MM.1S (cell line): ENCODE data around the gene SEC61A1.
A peak's percentile ranks its signal among the peaks of the same experiment; 100 is the strongest.

ENCODE experiments used
- DNase-seq: peaks from one replicate; pipeline ENCODE4 v3.0.0-alpha.2; 2015
- H2AFZ ChIP-seq: fragments of 300-600 bp; sonication (generic); 2 replicates; pipeline ENCODE4 v1.6.0; 2016; ENCODE audit warnings: antibody characterized with exemption, low read length
- H3F3A ChIP-seq: fragments of 300-600 bp; sonication (generic); 2 replicates; pipeline ENCODE4 v1.6.1; 2016; ENCODE audit warnings: mild to moderate bottlenecking, antibody characterized with exemption, low read length, moderate library complexity, mixed read lengths; ENCODE audit not compliant: insufficient read depth
- H3K27ac ChIP-seq: fragments of 300-600 bp; sonication (generic); 2 replicates; pipeline ENCODE4 v1.5.1; 2016; ENCODE audit warnings: mild to moderate bottlenecking, low read length
- H3K27me3 ChIP-seq: fragments of 300-600 bp; sonication (generic); replicated peaks from 2 replicates; pipeline ENCODE4 v1.6.0; 2016; ENCODE audit warnings: low read length; ENCODE audit not compliant: insufficient read depth
- H3K36me3 ChIP-seq: fragments of 300-600 bp; sonication (generic); replicated peaks from 2 replicates; pipeline ENCODE4 v1.6.1; 2016; ENCODE audit warnings: mild to moderate bottlenecking, low read length, mixed read lengths; ENCODE audit not compliant: insufficient read depth
- H3K4me1 ChIP-seq: fragments of 300-600 bp; sonication (generic); 2 replicates; pipeline ENCODE4 v1.6.1; 2016; ENCODE audit warnings: low read length, mixed read lengths
- H3K4me2 ChIP-seq: fragments of 300-600 bp; sonication (generic); 2 replicates; pipeline ENCODE4 v1.6.0; 2016; ENCODE audit warnings: low read depth, low read length
- H3K4me3 ChIP-seq: fragments of 300-600 bp; sonication (generic); 2 replicates; pipeline ENCODE4 v1.5.1; 2016; ENCODE audit warnings: low read length, mixed read lengths
- H3K79me2 ChIP-seq: fragments of 300-600 bp; sonication (generic); 2 replicates; pipeline ENCODE4 v1.6.1; 2016; ENCODE audit warnings: mixed run types, low read length, mixed read lengths
- H3K9ac ChIP-seq: fragments of 300-600 bp; sonication (generic); 2 replicates; pipeline ENCODE4 v1.6.1; 2016; ENCODE audit warnings: low read length, mixed read lengths
- H3K9me2 ChIP-seq: fragments of 300-600 bp; sonication (generic); replicated peaks from 2 replicates; pipeline ENCODE4 v1.6.1; 2016; ENCODE audit warnings: mild to moderate bottlenecking, low read length, mixed read lengths; ENCODE audit not compliant: insufficient read depth
- H3K9me3 ChIP-seq: fragments of 300-600 bp; sonication (generic); replicated peaks from 2 replicates; pipeline ENCODE4 v1.6.1; 2016; ENCODE audit warnings: mild to moderate bottlenecking, low read length, mixed read lengths; ENCODE audit not compliant: insufficient read depth
- H4K20me1 ChIP-seq: fragments of 300-600 bp; sonication (generic); 2 replicates; pipeline ENCODE4 v1.6.1; 2016; ENCODE audit warnings: mild to moderate bottlenecking, low read length, moderate library complexity, mixed read lengths; ENCODE audit not compliant: insufficient read depth
- CTCF ChIP-seq: fragments of 300-600 bp; sonication (generic); IDR thresholded peaks from 2 replicates; pipeline ENCODE4 v1.5.1; 2016; ENCODE audit warnings: antibody characterized with exemption, low read length, mixed read lengths
- EZH2 ChIP-seq: fragments of 300-600 bp; sonication (generic); optimal IDR thresholded peaks from 2 replicates; pipeline ENCODE3; 2017; ENCODE audit warnings: low read depth, mild to moderate bottlenecking, antibody characterized with exemption, low read length, mixed read lengths
- EZH2phosphoT487 ChIP-seq: fragments of 300-600 bp; sonication (generic); IDR thresholded peaks from 2 replicates; pipeline ENCODE4 v1.6.1; 2018; ENCODE audit warnings: antibody characterized with exemption, low read length

The SEC61A1 gene

GRCh38 chr3:128094295-128095151, 42.3 kb downstream of the SEC61A1 start:
- DNase-seq: no peak
- Histone ChIP-seq H3K27me3 (no peaks in the 10 kb centered on the region), H3K9me2 (no peaks in the 10 kb centered on the region), H2AFZ (no peak overlapping the region), H3K9ac (no peak overlapping the region), H4K20me1 (no peaks in the 10 kb centered on the region), H3K79me2 (peaks cover 22% of the 10 kb centered on the region; the same call in 1 of the 2 replicates), H3K36me3 (peaks cover 2% of the 10 kb centered on the region; the same call in 1 of the 2 replicates), H3K4me3 (no peak overlapping the region), H3K27ac (no peak overlapping the region), H3F3A (no peaks in the 10 kb centered on the region), H3K4me2 (no peak overlapping the region), H3K4me1 (no peaks in the 10 kb centered on the region), H3K9me3 (no peaks in the 10 kb centered on the region)
- TF ChIP-seq EZH2phosphoT487 (no peak), EZH2 (no peak)

GRCh38 chr3:128095222-128095703, 43.0 kb downstream of the SEC61A1 start:
- H3K36me3 ChIP-seq: peaks cover 3% of the 10 kb centered on the region; the same call in 1 of the 2 replicates

DNA sequence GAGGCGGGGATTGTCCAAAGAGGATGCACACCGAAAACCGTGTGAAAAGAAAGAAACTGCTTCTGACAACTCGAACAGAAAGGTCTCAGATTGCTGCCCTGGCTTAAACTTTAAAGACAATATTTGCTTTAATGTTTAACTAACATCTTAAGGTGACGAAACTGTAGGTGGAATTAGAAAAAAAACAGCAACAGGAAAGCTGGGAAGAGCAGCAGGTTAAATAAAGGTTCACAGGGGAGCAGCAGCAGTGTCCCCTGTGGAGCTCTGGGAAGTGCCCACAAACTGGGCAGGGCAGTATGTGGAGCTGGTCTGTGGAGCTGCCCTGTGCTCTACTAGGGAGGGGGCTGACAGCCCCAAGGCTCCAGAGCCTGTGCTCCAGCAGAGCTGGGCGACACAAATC, 46.0 kb downstream of the SEC61A1 start:
- no peak overlapping the region for H3K9ac ChIP-seq
- H3K4me3 ChIP-seq: no peak overlapping the region
- H3K9me2 ChIP-seq: no peaks in the 10 kb centered on the region
- H3K4me2 ChIP-seq: no peak overlapping the region
- H2AFZ ChIP-seq: no peak overlapping the region
- no peak for DNase-seq
- H3K36me3 ChIP-seq: peaks cover 3% of the 10 kb centered on the region; the same call in 1 of the 2 replicates
- H3K9me3 ChIP-seq: no peaks in the 10 kb centered on the region
- no peaks in the 10 kb centered on the region for H3F3A ChIP-seq
- TF ChIP-seq EZH2: no peak
- no peak for TF ChIP-seq EZH2phosphoT487
- TF ChIP-seq CTCF: no peak
- H4K20me1 ChIP-seq: no peaks in the 10 kb centered on the region
- H3K27ac ChIP-seq: no peak overlapping the region
- H3K4me1 ChIP-seq: no peaks in the 10 kb centered on the region
- no peaks in the 10 kb centered on the region for H3K27me3 ChIP-seq
- H3K79me2 ChIP-seq: 0 out of 2 replicates have a peak, but pooled peaks cover 10% of the 10 kb centered on the region

More at GRCh38 chr3:128095222-128095703, 43.0 kb downstream of the SEC61A1 start:
- peak; percentile 66 for DNase-seq
- Histone ChIP-seq H3K9me2 (no peaks in the 10 kb centered on the region), H3F3A (no peaks in the 10 kb centered on the region), H3K4me1 (no peaks in the 10 kb centered on the region), H2AFZ (no peak overlapping the region), H3K79me2 (peaks cover 20% of the 10 kb centered on the region; the same call in 1 of the 2 replicates), H3K9ac (no peak overlapping the region), H3K4me3 (no peak overlapping the region), H3K27ac (no peak overlapping the region), H3K4me2 (no peak overlapping the region), H3K9me3 (no peaks in the 10 kb centered on the region), H4K20me1 (no peaks in the 10 kb centered on the region), H3K27me3 (no peaks in the 10 kb centered on the region)
- no peak for TF ChIP-seq EZH2phosphoT487
- TF ChIP-seq CTCF: peak; percentile 85
